ENCODE measurements around the gene ACLY. TPM values are rescaled to one million over a fixed set of nuclear protein-coding genes. Genes with fewer than 3 reads are reported as not detected.

The ACLY gene
- total RNA-seq, 1 experiment from 2014 or later = 67.7 TPM

DNA sequence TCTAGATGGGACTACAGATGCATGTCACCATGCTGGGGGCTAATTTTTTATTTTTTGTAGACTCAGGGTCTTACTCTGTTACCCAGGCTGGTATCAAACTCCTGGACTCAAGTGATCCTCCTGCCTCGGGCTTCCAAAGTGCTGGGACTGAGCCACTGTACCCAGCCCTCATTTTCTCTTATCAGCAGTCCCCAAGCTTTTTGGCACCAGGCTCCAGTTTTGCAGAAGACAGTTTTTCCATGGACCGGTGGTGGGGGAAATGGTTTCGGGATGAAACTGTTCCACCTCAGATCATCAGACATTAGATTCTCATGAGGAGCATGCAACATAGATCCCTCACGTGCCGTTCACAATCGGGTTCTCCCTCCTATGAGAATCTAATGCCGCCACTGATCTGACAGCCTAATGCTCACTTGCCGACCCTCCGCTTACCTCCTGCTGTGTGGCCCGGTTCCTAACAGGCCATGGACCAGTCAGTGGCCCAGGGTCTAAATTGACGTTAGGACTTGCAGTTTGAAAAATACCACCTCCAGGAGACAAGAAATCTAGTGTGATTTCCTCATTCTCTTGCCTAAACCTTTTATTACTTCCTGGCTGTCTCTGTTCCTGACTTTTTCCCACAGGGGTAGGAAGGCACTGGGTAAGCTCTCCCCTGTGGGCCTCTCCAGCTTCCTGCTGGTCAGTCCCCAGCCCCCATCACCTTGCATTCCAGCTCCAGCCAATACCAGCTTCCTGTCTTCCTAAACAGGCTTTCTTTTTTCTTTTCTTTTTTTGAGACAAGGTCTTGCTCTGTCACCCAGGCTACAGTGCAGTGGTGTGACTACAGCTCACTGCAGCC lies 38.5 kb upstream of the ACLY start:
- no peak overlapping the region for H3K4me3 Mint-ChIP-seq (ENCODE audit: unreplicated experiment)
- ChIA-PET CTCF (no interaction called here), POLR2A (interaction anchor here (1.0 to 2.1 kb wide), 2 partner anchors 12 to 27 kb away, joined by 3 to 6 read pairs; partner anchors contain the start of gene ODAD4)
- H3K36me3 Mint-ChIP-seq (ENCODE audit: insufficient read depth, unreplicated experiment) = no peaks in the 10 kb centered on the region
- no peaks in the 10 kb centered on the region for H3K27me3 Mint-ChIP-seq (ENCODE audit: insufficient read depth, unreplicated experiment)
- H3K4me1 Mint-ChIP-seq (ENCODE audit: insufficient read depth, unreplicated experiment) = no peaks in the 10 kb centered on the region
- TF ChIP-seq, protein P1, sequence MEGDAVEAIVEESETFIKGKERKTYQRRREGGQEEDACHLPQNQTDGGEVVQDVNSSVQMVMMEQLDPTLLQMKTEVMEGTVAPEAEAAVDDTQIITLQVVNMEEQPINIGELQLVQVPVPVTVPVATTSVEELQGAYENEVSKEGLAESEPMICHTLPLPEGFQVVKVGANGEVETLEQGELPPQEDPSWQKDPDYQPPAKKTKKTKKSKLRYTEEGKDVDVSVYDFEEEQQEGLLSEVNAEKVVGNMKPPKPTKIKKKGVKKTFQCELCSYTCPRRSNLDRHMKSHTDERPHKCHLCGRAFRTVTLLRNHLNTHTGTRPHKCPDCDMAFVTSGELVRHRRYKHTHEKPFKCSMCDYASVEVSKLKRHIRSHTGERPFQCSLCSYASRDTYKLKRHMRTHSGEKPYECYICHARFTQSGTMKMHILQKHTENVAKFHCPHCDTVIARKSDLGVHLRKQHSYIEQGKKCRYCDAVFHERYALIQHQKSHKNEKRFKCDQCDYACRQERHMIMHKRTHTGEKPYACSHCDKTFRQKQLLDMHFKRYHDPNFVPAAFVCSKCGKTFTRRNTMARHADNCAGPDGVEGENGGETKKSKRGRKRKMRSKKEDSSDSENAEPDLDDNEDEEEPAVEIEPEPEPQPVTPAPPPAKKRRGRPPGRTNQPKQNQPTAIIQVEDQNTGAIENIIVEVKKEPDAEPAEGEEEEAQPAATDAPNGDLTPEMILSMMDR (IDR thresholded peaks at IDR 0.05; ENCODE audit: unreplicated experiment) = no peak
- BruUV-seq (replicated peaks) = no TSS peak
- intact Hi-C loops (cut with micrococcal nuclease) = no loop called here
- no peaks in the 10 kb centered on the region for H3K9me3 Mint-ChIP-seq (ENCODE audit: unreplicated experiment)
- H3K27ac Mint-ChIP-seq (ENCODE audit: low read depth, unreplicated experiment) = no peak overlapping the region
- no peak for DNase-seq (ENCODE audit: unreplicated experiment)

DNA sequence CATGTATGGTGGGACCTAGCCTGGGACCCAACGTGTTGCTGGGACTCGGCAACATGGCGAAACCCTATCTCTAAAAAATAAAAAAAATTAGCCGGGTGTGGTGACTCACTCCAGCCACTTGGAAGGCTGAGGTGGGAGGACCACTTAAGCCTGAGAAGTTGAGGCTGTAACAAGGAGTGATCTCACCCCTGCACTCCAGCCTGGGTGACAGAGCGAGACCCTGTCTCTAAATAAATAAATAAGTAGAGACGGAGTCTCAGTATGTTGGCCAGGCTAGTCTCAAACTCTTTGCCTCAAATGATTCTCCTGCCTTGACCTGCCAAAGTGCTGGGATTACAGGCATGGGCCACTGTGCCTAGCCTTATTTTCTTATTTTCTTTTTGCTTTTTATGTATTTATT lies 37.8 kb upstream of the ACLY start:
- TF ChIP-seq, protein P1 (IDR thresholded peaks at IDR 0.05; ENCODE audit: unreplicated experiment) = no peak
- no peak overlapping the region for H3K4me3 Mint-ChIP-seq (ENCODE audit: unreplicated experiment)
- no TSS peak for BruUV-seq (replicated peaks)
- no peaks in the 10 kb centered on the region for H3K36me3 Mint-ChIP-seq (ENCODE audit: insufficient read depth, unreplicated experiment)
- POLR2A ChIA-PET = no interaction called here
- no peak for DNase-seq (ENCODE audit: unreplicated experiment)
- H3K4me1 Mint-ChIP-seq (ENCODE audit: insufficient read depth, unreplicated experiment) = no peaks in the 10 kb centered on the region
- CTCF ChIA-PET = no interaction called here
- H3K27me3 Mint-ChIP-seq (ENCODE audit: insufficient read depth, unreplicated experiment) = no peaks in the 10 kb centered on the region
- intact Hi-C loops (cut with micrococcal nuclease) = no loop called here
- no peaks in the 10 kb centered on the region for H3K9me3 Mint-ChIP-seq (ENCODE audit: unreplicated experiment)
- H3K27ac Mint-ChIP-seq (ENCODE audit: low read depth, unreplicated experiment) = no peak overlapping the region

DNA sequence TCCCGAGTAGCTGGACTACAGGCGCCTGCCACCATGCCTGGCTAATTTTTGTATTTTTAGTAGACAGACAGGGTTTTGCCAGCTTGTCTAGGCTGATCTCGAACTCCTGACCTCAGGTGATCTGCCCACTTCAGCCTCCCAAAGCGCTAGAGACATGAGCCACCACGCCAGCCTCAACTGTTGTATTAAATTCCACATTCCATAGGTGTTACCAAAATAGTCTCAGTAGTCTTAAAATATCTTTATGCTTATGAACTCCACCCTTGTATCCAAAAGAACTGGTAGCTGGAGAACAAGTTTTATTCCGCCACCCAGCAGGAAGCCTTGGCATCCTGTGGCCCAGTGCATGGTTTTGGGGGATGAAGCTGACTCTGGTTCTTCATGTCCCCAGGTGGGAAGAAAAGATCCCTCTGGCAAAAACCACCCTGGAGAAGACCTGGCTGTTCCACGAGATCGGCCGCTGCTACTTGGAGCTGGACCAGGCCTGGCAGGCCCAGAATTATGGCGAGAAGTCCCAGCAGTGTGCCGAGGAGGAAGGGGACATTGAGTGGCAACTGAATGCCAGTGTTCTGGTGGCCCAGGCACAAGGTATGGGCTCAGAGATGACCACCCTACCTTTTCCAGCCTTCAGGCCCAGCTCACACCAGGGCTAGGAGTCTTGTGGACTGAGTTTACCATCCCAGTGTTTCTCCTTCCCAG lies 30.2 kb upstream of the ACLY start:
- no peaks in the 10 kb centered on the region for H3K36me3 Mint-ChIP-seq (ENCODE audit: insufficient read depth, unreplicated experiment)
- ChIA-PET CTCF (interaction anchor here (0.6 to 1.5 kb wide), 4 partner anchors 10 to 1198 kb away, joined by 3 to 4 read pairs (median 4); no protein-coding TSS in a partner anchor), POLR2A (interaction anchor here (0.6 to 2.3 kb wide), 5 partner anchors 10 to 825 kb away, joined by 3 to 10 read pairs (median 3); partner anchors contain the start of genes ODAD4 and VPS25)
- H3K4me3 Mint-ChIP-seq (ENCODE audit: unreplicated experiment) = no peak overlapping the region
- BruUV-seq (replicated peaks) = no TSS peak
- H3K4me1 Mint-ChIP-seq (ENCODE audit: insufficient read depth, unreplicated experiment) = no peaks in the 10 kb centered on the region
- no peaks in the 10 kb centered on the region for H3K9me3 Mint-ChIP-seq (ENCODE audit: unreplicated experiment)
- no peak overlapping the region for H3K27ac Mint-ChIP-seq (ENCODE audit: low read depth, unreplicated experiment)
- H3K27me3 Mint-ChIP-seq (ENCODE audit: insufficient read depth, unreplicated experiment) = no peaks in the 10 kb centered on the region
- DNase-seq (ENCODE audit: unreplicated experiment) = no peak
- intact Hi-C loops (cut with micrococcal nuclease) = no loop called here
- TF ChIP-seq, protein P1 (IDR thresholded peaks at IDR 0.05; ENCODE audit: unreplicated experiment) = no peak

- Mint-ChIP-seq H3K4me3 (ENCODE audit: unreplicated experiment) (no peak overlapping the region), H3K9me3 (ENCODE audit: unreplicated experiment) (no peaks in the 10 kb centered on the region), H3K27me3 (ENCODE audit: insufficient read depth, unreplicated experiment) (peaks cover 7% of the 10 kb centered on the region), H3K36me3 (ENCODE audit: insufficient read depth, unreplicated experiment) (no peaks in the 10 kb centered on the region), H3K4me1 (ENCODE audit: insufficient read depth, unreplicated experiment) (no peaks in the 10 kb centered on the region), H3K27ac (ENCODE audit: low read depth, unreplicated experiment) (no peak overlapping the region)
- TF ChIP-seq, protein P1 (IDR thresholded peaks at IDR 0.05; ENCODE audit: unreplicated experiment) = no peak
- no TSS peak for BruUV-seq (replicated peaks)
- intact Hi-C loops (cut with micrococcal nuclease) = no loop called here
- CTCF ChIA-PET = interaction anchor here (0.6 to 1.2 kb wide), 4 partner anchors 9 to 587 kb away, joined by 3 to 4 read pairs (median 4); no protein-coding TSS in a partner anchor
- DNase-seq (ENCODE audit: unreplicated experiment) = no peak
- POLR2A ChIA-PET = no interaction called here
These were observed 26.2 kb upstream of the ACLY start for GRCh38 chr17:41944943-41945342.

Data from MCF 10A (cell line).